ENCODE data around the gene PDP2.

DNA sequence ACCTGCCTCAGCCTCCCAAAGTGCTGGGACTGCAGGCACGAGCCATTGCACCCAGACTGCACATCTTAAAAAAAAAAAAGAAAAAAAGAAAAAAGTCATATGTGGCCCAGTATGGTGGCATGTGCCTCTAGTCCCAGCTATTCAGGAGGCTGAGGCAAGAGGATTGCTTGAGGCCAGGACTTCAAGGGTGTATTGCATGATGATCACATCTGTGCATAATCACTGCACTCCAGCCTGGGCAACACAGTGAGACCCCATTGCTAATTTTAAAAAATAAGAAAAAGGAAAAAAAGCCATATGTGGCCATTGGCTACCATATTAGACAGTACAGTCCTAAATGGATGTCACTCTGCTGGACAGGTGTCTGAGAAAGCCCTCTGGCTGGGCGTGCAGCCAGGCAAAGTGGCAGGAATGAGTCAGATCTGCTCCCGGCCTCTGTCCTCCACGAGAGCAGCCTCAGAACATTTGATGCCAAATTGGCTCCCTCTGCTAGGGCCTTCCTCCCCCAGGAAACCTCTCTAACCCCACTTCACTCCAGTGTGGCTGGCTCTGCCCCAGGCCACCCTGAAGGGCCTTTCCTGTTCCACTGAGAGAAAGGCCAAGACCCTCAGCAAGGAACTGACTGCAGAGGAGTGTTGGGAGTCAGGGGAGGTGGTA is 21.4 kb upstream of the PDP2 start:
- TF ChIP-seq YY1 (IDR thresholded peaks at IDR 0.05; ENCODE audit: insufficient read depth, insufficient read length) (no peak), ZNF274 (IDR thresholded peaks at IDR 0.05; ENCODE audit: low read depth, low read length) (no peak), SUZ12 (IDR thresholded peaks at IDR 0.05; ENCODE audit: extremely low read depth, insufficient read depth, insufficient read length) (no peak)

Data from NT2/D1 (cell line).